Hindlimb muscle (tissue), 1 donor: ENCODE measurements around the gene ACSF2. TPM values are rescaled to one million over a fixed set of nuclear protein-coding genes. Genes with fewer than 3 reads are reported as not detected.

Source experiments
- polyA plus RNA-seq: library from polyadenylated mRNA; unstranded; fragments of 120-200 nt; gene quantifications from one replicate; pipeline ENCODE4 v1.2.1, GENCODE V29; 2013; ENCODE audit not compliant: insufficient read length

ACSF2 gene
- polyA plus RNA-seq, 1 donor: 85.4 TPM

Other genes with a start within 250 kb of the ACSF2 start
- 3,874 TPM for gene COL1A1, start 224.6 kb upstream of the ACSF2 start, polyA plus RNA-seq
- gene TMEM92, start 151.8 kb upstream of the ACSF2 start, polyA plus RNA-seq: 1.8 TPM
- 27.3 TPM for gene XYLT2, start 80.1 kb upstream of the ACSF2 start, polyA plus RNA-seq
- gene MRPL27, start 53.0 kb upstream of the ACSF2 start, polyA plus RNA-seq: 52.5 TPM
- gene EME1, start 53.0 kb upstream of the ACSF2 start, polyA plus RNA-seq: 4.9 TPM
- 45.1 TPM for gene LRRC59, start 28.7 kb upstream of the ACSF2 start, polyA plus RNA-seq
- 4.4 TPM for gene CHAD, start 42.7 kb downstream of the ACSF2 start, polyA plus RNA-seq
- 36.9 TPM for gene RSAD1, start 52.6 kb downstream of the ACSF2 start, polyA plus RNA-seq
- 1.0 TPM for gene MYCBPAP, start 82.2 kb downstream of the ACSF2 start, polyA plus RNA-seq
- gene EPN3, start 106.5 kb downstream of the ACSF2 start, polyA plus RNA-seq: 1.5 TPM
- gene SPATA20, start 121.0 kb downstream of the ACSF2 start, polyA plus RNA-seq: 31.4 TPM
- gene CACNA1G, start 134.5 kb downstream of the ACSF2 start, polyA plus RNA-seq: 4.8 TPM
- 0.66 TPM for gene ABCC3, start 208.7 kb downstream of the ACSF2 start, polyA plus RNA-seq